MV-4-11 (cell line): ENCODE data around the gene NLRC5.
"Not testable (repeated sequence)": the region's sequence is repeated elsewhere in the genome, so short reads cannot be mapped to it uniquely, and the experiment has no call there.

Experiments
- DNase-seq: peaks from one replicate; lab custom pipeline; 2025; lab: John Stamatoyannopoulos, UW

NLRC5 gene

GRCh38 chr16:56961386-56961785 lies 28.0 kb upstream of the NLRC5 start:
- DNase-seq = no peak

GRCh38 chr16:56961851-56962281 lies 27.5 kb upstream of the NLRC5 start, which contains the start of gene CETP:
Gene CETP, plus strand, starts transcription at chr16:56961950. Its CDS starts 30 bp downstream, at chr16:56961980.
- DNase-seq = no peak

GRCh38 chr16:56964243-56965148 lies 24.9 kb upstream of the NLRC5 start:
- peak; percentile 91 for DNase-seq

GRCh38 chr16:56965149-56966092 lies 23.9 kb upstream of the NLRC5 start:
- DNase-seq = peak; percentile 73

- no peak for DNase-seq
Observed at GRCh38 chr16:56966093-56966475, 23.3 kb upstream of the NLRC5 start.

- DNase-seq = peak; percentile 46
Observed at GRCh38 chr16:56967733-56968132, 21.6 kb upstream of the NLRC5 start.

GRCh38 chr16:56969769-56970168 lies 19.6 kb upstream of the NLRC5 start:
- DNase-seq = no peak

GRCh38 chr16:56970934-56971767 lies 18.2 kb upstream of the NLRC5 start:
- no peak for DNase-seq

GRCh38 chr16:56971768-56972043 lies 17.7 kb upstream of the NLRC5 start:
- DNase-seq = no peak

- DNase-seq = no peak
Observed at GRCh38 chr16:56972403-56973293, 16.7 kb upstream of the NLRC5 start.

GRCh38 chr16:56973294-56973689 lies 16.1 kb upstream of the NLRC5 start:
- DNase-seq = no peak

- DNase-seq = not testable (repeated sequence)
Observed at GRCh38 chr16:56973899-56974298, 15.5 kb upstream of the NLRC5 start.

- peak; percentile 18 for DNase-seq
Observed at GRCh38 chr16:56974549-56975300, 14.6 kb upstream of the NLRC5 start.

GRCh38 chr16:56975714-56976113 lies 13.6 kb upstream of the NLRC5 start:
- DNase-seq = no peak

- DNase-seq = no peak
Observed at GRCh38 chr16:56977216-56977615, 12.1 kb upstream of the NLRC5 start.

- DNase-seq = no peak
Observed at GRCh38 chr16:56977823-56978430, 11.4 kb upstream of the NLRC5 start.

- DNase-seq = no peak
Observed at GRCh38 chr16:56980201-56980535, 9.2 kb upstream of the NLRC5 start.

GRCh38 chr16:56980792-56981724 lies 8.3 kb upstream of the NLRC5 start:
- no peak for DNase-seq
